Esophagus squamous epithelium (tissue), 5 donors: ENCODE results near the gene FAM171A1. TPM values are rescaled to one million over a fixed set of nuclear protein-coding genes. Genes with fewer than 3 reads are reported as not detected.
A peak's percentile ranks its signal among the peaks of the same experiment; 100 is the strongest.

Experiments used
- DNase-seq: peaks from one replicate; lab custom pipeline; 2025; lab: John Stamatoyannopoulos, UW
- H3K27ac ChIP-seq, 4 donors: fragments of 200-600 bp; sonication (generic); one replicate each; pipeline ENCODE4 v1.5.1; 2016 to 2019; ENCODE audit warnings: mild to moderate bottlenecking in 1 of 4
- H3K27me3 ChIP-seq, 4 donors: fragments of 200-600 bp; sonication (generic); 1 replicate in 3 of 4; 2 replicates in 1 of 4; pipeline versions ENCODE4 v1.5.1 to v1.6.0; 2017 to 2021; ENCODE audit warnings: antibody characterized with exemption in 1 of 4
- H3K36me3 ChIP-seq, 3 donors: fragments of 200-600 bp; sonication (generic); one replicate each; pipeline ENCODE4 v1.5.1; 2016 to 2019
- H3K4me1 ChIP-seq, 3 donors: fragments of 200-600 bp; sonication (generic); one replicate each; pipeline ENCODE4 v1.5.1; 2017 to 2019
- H3K4me3 ChIP-seq, 4 donors: fragments of 200-600 bp; sonication (generic); 1 replicate in 3 of 4; 2 replicates in 1 of 4; pipeline ENCODE4 v1.5.1; 2016 to 2019; ENCODE audit warnings: mild to moderate bottlenecking in 2 of 4, moderate library complexity in 1 of 4
- H3K9me3 ChIP-seq, 3 donors: fragments of 200-600 bp; sonication (generic); one replicate each; pipeline ENCODE4 v1.5.1; 2016 to 2019
- CTCF ChIP-seq, 6 experiments: fragments of 450-650 bp in 4 of 6; fragments of 200-600 bp in 2 of 6; sonication (generic) in 2 of 6; IDR thresholded peaks; one replicate each; pipeline ENCODE4 v1.5.1; 2016 to 2019; ENCODE audit warnings: antibody characterized with exemption in 6 of 6, mild to moderate bottlenecking in 4 of 6, moderate library complexity in 4 of 6
- POLR2A ChIP-seq, 4 donors: fragments of 450-650 bp; IDR thresholded peaks; one replicate each; pipeline ENCODE4 v1.6.1; 2017; ENCODE audit warnings: antibody characterized with exemption in 4 of 4, mild to moderate bottlenecking in 4 of 4, moderate library complexity in 3 of 4
- WGBS, 2 donors: methylation state at CpG; one replicate each; pipeline ENCODE4 v1.1.5; 2018; 5-methylcytosine and 5-hydroxymethylcytosine counted together
- intact Hi-C: fragments of 100-400 bp; cut with DNase I; formaldehyde crosslinking; loops from one replicate; pipeline ENCODE4 v1.15.0; 2022
- total RNA-seq, 4 donors: library from RNA; depleted of rRNA; stranded (reverse); fragments of >200 nt; gene quantifications; one replicate each; pipeline ENCODE4 v1.1.0, GENCODE V29; 2016
- donor health status: DM: yes; HTN: yes; CAD: no.

The FAM171A1 gene
- total RNA-seq, 4 donors from 2014 or later: 3.8 to 10.9 (median 5.3) TPM

GRCh38 chr10:15373199-15373598 lies 2.1 kb upstream of the FAM171A1 start:
- Histone ChIP-seq H3K27me3 (peaks cover 0 to 12% (median 0%) of the 10 kb centered on the region in 4 donors), H3K4me3 (no peak overlapping the region), H3K9me3 (no peaks in the 10 kb centered on the region), H3K27ac (no peak overlapping the region), H3K4me1 (peaks cover 0 to 35% (median 4%) of the 10 kb centered on the region in 3 donors), H3K36me3 (no peaks in the 10 kb centered on the region)
- intact Hi-C loops: no loop called here
- no peak for DNase-seq
- TF ChIP-seq POLR2A (IDR thresholded peaks at IDR 0.05): no peak
- TF ChIP-seq CTCF (IDR thresholded peaks at IDR 0.05): no peak
- 68 to 81% methylated on average over 2 of the region's 2 CpGs for WGBS, 2 donors

- Histone ChIP-seq H3K4me3 (peak overlapping the region; percentile 57 to 86 (median 73)), H3K4me1 (peaks cover 0 to 35% (median 4%) of the 10 kb centered on the region in 3 donors), H3K27ac (peak overlapping the region; percentile 68 to 84 (median 74)), H3K27me3 (peaks cover 0 to 12% (median 0%) of the 10 kb centered on the region in 4 donors), H3K36me3 (no peaks in the 10 kb centered on the region), H3K9me3 (no peaks in the 10 kb centered on the region)
- no peak for DNase-seq
- intact Hi-C loops: no loop called here
- no peak for TF ChIP-seq CTCF (IDR thresholded peaks at IDR 0.05)
- no peak for TF ChIP-seq POLR2A (IDR thresholded peaks at IDR 0.05)
- WGBS, 2 donors: 6 to 29% methylated on average over 2 to 4 of the region's 65 CpGs
Measured at GRCh38 chr10:15370212-15370855, 755 bp downstream of the FAM171A1 start.

GRCh38 chr10:15369256-15370211 lies 1.6 kb downstream of the FAM171A1 start:
- Histone ChIP-seq H3K4me3 (peak overlapping the region; percentile 57 to 86 (median 73)), H3K4me1 (peaks cover 0 to 31% (median 4%) of the 10 kb centered on the region in 3 donors), H3K27me3 (peaks cover 0 to 12% (median 0%) of the 10 kb centered on the region in 4 donors), H3K9me3 (no peaks in the 10 kb centered on the region), H3K36me3 (no peaks in the 10 kb centered on the region), H3K27ac (peak overlapping the region in 2 of 4 donors; percentile 74 to 84)
- DNase-seq: no peak
- TF ChIP-seq POLR2A (IDR thresholded peaks at IDR 0.05): no peak
- TF ChIP-seq CTCF (IDR thresholded peaks at IDR 0.05): no peak
- intact Hi-C loops: no loop called here
- 29 to 30% methylated on average over 18 to 25 of the region's 29 CpGs for WGBS, 2 donors

GRCh38 chr10:15368101-15368855 lies 2.8 kb downstream of the FAM171A1 start:
- peaks cover 0 to 26% (median 4%) of the 10 kb centered on the region in 3 donors for H3K4me1 ChIP-seq
- peaks cover 0 to 12% (median 0%) of the 10 kb centered on the region in 4 donors for H3K27me3 ChIP-seq
- TF ChIP-seq POLR2A (IDR thresholded peaks at IDR 0.05): no peak
- TF ChIP-seq CTCF (IDR thresholded peaks at IDR 0.05): no peak
- WGBS, 2 donors: 81 to 89% methylated on average over 7 of the region's 7 CpGs
- H3K9me3 ChIP-seq: no peaks in the 10 kb centered on the region
- H3K27ac ChIP-seq: no peak overlapping the region
- H3K36me3 ChIP-seq: no peaks in the 10 kb centered on the region
- no peak for DNase-seq
- intact Hi-C loops: no loop called here
- no peak overlapping the region for H3K4me3 ChIP-seq
